Epithelial cell of proximal tubule (primary cell): Measurements from ENCODE around the gene PLXNA1. TPM values are rescaled to one million over a fixed set of nuclear protein-coding genes. Genes with fewer than 3 reads are reported as not detected.

ENCODE experiments used
- DNase-seq: peaks from one replicate; pipeline ENCODE4 v3.0.0-alpha.2; 2011; ENCODE audit warnings: low read depth
- H3K4me3 ChIP-seq: 2 replicates; pipeline ENCODE4 v1.5.1; 2011; ENCODE audit warnings: low read depth, mild to moderate bottlenecking, low read length
- total RNA-seq: library from RNA; depleted of rRNA; stranded (reverse); fragments of >200 nt; gene quantifications from 2 replicates; pipeline ENCODE4 v1.2.3, GENCODE V29; 2015
- TF ChIP-seq, protein P1 (sequence below): conservative IDR thresholded peaks from 2 replicates; pipeline ENCODE4 v1.5.1; 2012; ENCODE audit warnings: low read depth, mild to moderate bottlenecking, low read length

The PLXNA1 gene
- total RNA-seq, 1 donor from 2014 or later = 35.5 TPM

- no peak for DNase-seq
- TF ChIP-seq, protein P1, sequence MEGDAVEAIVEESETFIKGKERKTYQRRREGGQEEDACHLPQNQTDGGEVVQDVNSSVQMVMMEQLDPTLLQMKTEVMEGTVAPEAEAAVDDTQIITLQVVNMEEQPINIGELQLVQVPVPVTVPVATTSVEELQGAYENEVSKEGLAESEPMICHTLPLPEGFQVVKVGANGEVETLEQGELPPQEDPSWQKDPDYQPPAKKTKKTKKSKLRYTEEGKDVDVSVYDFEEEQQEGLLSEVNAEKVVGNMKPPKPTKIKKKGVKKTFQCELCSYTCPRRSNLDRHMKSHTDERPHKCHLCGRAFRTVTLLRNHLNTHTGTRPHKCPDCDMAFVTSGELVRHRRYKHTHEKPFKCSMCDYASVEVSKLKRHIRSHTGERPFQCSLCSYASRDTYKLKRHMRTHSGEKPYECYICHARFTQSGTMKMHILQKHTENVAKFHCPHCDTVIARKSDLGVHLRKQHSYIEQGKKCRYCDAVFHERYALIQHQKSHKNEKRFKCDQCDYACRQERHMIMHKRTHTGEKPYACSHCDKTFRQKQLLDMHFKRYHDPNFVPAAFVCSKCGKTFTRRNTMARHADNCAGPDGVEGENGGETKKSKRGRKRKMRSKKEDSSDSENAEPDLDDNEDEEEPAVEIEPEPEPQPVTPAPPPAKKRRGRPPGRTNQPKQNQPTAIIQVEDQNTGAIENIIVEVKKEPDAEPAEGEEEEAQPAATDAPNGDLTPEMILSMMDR = no peak
- no peak overlapping the region for H3K4me3 ChIP-seq
Measured at GRCh38 chr3:126961791-126962461, 21.0 kb upstream of the PLXNA1 start.

- TF ChIP-seq, protein P1 = no peak
- no peak for DNase-seq
- H3K4me3 ChIP-seq = no peak overlapping the region
Measured at GRCh38 chr3:126962756-126963155, 20.2 kb upstream of the PLXNA1 start.

- H3K4me3 ChIP-seq = no peak overlapping the region
- TF ChIP-seq, protein P1 = no peak
- no peak for DNase-seq
Measured at GRCh38 chr3:126963261-126964190, 19.4 kb upstream of the PLXNA1 start.

DNA sequence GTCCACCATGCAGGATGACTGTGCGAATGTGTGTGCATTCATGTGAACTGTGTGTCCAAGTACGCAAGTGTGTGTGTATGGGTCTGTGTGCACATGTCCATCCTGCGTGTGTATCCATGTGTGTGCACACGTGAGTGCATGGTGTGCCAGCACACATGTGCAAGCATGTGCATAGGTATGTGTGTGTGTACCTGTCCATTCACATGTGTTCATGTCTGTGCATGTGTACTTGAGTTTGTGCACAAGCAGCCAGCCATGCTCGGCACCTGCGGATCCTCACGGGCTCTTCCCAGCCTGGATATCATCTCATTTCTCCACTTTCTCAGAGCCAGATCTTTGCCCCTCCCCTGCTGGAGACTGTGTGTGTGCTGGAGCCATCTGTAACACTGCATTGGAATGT, 18.7 kb upstream of the PLXNA1 start:
- TF ChIP-seq, protein P1 = no peak
- no peak overlapping the region for H3K4me3 ChIP-seq
- DNase-seq = no peak

DNA sequence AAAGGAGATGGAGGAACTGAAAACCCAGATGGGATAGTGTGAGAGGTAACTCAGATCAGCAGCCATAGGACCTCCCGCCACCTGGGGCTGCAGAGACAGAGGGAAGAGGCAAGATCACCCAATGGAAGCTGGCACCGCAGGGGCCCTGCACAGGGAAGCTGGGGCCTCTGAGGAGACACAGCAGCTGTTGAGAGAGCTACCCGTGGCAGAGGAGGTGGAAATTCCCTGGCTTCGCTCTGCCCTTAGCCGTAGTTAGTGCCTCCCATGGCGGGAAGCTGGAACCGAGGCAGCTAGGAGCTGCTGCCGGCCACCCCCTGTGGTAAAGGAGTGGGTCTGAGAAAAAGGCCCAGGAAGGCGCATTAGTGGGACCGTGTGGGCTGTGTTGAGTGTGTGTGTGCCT, 18.0 kb upstream of the PLXNA1 start:
- H3K4me3 ChIP-seq = no peak overlapping the region
- TF ChIP-seq, protein P1 = no peak

GRCh38 chr3:126965526-126966080, 17.3 kb upstream of the PLXNA1 start:
- TF ChIP-seq, protein P1 = no peak
- H3K4me3 ChIP-seq = no peak overlapping the region
- no peak for DNase-seq

More for the DNA sequence above, 18.0 kb upstream of the PLXNA1 start:
- DNase-seq = no peak
